Stimulated activated CD4-positive, alpha-beta T cell treated with anti-CD3 and anti-CD28 coated beads, Interleukin-12 subunit alpha, Interleukin-12 subunit beta, amount 100 ng/mL, for 48 hours (primary cell): ENCODE data around the gene MALRD1.

Source experiments
- DNase-seq, 3 donors: peaks; one replicate each; pipeline ENCODE4 v3.0.0-alpha.2; 2020; ENCODE audit warnings: low read depth in 2 of 3, low spot score in 1 of 3

MALRD1 gene

DNA sequence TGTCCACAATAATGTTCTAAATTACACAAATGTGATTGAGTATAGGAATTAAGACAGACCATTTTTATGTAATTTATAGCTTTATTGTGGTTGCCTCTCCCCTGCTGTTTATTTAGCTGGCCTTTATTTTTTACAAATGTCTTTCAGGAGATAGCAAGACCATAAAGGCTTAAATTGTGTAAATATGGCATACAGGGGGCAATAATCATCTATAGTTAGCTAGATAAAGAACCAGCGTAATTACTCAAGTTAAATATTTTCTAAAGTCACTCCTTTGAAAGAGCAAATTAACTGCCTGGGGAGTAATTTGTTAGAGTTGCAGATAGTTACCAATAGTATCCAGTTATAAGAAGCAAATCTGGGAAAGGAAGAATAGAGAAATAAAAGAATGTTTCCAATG is at the start of gene MALRD1:
Gene MALRD1, plus strand, starts transcription at position 313 of the 400 bp plus-strand sequence. CDS start 138 bp downstream, outside the sequence.
- no peak for DNase-seq

DNA sequence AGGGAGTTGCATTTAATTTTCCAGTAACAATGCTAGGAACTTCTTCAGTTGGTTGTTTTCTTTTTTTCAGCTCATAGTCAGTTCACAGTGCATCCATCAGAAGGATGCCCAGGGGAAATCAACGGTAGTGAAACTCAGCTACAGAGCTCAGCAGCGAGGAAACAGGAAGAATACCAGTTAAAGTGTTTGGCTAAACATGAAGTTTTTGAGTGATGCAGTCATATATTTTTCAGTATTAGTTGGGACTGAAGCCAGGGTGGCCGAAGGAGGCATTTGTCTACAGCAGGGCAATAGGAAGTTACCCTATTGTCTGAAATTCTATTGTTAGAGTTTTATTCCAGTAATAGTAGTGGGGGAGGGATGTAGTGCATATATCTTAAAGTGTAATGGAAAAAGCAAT is 45.3 kb upstream of the MALRD1 start:
- no peak for DNase-seq

DNA sequence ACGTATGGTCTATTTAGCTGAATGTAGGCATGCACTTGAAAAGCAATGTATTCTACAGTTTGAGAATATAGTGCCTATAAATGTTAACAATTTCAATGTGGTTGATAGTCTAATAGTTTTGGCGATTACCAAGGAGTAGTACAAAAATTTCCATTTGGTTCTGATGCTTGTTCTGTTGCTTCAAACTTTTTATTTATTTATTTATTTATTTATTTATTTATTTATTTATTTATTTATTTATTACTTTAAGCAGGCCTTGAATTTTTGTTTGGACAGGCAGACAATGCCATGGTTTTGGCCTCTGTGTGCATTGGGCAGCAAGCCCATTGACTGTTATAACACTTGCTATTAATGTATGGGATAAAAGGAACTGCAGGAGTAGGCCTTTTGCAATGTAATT is 36.5 kb upstream of the MALRD1 start:
- no peak for DNase-seq

DNA sequence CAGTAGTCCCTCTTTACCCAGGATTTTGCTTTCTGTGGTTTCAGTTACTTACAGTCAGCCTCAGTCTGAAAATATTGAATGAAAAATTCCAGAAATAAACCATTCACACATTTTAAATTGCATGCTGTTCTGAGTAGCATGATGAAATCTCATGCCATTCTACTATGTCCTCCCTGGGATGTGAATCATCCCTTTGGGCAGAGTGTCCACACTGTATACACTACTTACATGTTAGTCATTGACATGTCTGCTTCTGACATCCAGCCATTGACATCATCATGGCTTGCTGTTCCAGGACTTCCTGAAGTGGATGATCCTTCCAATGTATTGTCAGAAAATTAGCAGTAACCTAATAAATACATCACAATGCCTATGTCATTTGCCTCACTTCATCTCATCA is 34.6 kb upstream of the MALRD1 start:
- no peak for DNase-seq

DNA sequence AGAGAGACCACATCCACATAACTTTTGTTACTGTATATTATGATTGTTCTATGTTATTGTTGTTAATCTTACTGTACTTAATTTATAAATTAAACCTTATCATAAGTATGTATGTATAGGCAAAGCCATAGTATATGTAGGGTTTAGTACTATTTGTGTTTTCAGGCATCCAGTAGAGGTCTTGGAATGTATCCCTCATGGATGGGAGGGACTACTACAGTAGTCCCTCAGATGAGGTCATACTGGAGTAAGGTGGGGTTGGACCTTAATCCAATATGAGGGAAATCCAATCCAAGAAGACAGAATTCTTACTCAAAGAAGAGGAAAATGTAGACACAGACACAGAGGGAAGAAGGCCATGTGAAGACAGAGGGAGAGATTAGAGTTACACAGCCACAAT is 34.1 kb upstream of the MALRD1 start:
- no peak for DNase-seq

DNA sequence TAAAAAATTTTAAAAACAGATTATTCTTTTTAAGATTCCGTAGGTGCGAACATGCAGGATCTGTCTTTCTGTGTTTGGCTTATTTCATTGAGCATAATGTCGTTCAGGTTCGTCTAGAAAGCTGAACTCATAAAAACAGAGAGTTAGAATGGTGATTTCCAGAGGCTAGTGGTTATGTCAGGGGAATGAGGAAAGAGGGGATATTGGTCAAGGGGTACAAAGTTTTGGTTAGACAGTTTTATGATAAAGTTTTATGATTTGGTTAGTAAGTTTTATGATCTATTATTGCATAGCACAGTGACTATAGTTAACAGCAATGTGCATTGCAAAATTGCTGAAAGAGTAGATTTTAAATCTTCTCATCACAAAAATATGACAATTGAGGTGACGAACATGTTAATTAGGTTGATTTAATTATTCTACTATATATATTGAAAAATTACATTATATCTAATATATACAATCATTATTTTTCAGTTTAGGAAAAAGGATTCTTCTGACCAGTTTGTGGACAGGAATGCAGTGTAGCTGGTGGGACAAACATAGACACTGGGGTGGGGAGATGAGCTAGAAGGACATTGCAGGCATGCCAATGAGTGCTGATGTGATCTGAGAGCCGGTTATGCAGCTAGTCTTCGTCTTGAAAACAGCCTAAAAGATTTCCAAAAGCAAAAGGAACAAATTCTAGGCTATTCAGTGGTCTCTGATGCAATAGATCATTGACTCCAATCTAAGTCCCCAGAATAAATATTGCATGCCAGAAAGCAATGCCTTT is 31.3 kb upstream of the MALRD1 start:
- DNase-seq = no peak

DNA sequence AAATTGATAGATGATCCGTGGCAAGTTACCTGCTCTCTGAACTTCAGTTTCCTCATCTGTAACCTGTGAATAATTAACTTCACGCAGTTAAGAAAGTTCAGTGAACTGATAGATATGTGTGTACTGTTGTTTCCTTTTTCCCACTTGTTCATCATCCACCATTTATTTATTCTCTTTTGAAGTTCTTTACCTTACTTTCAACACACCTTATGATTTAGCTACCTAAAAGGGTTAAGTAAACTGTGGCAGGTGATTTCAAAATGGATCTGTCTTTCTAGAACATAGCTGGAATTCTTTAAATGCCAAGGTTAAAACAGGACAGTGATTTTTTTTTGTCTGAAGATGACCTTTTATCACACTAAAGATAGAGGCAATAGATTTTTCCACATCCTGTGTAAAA is 27.4 kb upstream of the MALRD1 start:
- DNase-seq = no peak

DNA sequence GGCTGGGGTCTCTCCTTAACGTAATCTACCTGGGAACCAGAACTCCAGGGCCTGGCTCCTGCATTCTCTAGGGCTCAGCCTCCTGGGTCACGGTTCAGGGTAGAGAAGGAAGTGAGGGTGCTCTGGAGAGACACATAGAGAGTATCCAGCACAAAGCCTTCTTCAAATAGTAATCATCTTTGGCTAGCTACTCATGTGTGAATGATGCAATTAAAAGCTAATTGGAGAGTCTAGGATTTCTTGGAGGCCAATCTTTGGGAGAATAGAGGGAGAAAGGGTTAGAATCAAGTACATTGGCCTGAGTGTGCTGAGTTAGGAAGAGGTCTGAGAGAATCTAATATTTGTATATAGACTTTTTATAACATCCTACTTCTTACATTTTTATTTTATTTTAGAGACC is 24.0 kb upstream of the MALRD1 start:
- no peak for DNase-seq

DNA sequence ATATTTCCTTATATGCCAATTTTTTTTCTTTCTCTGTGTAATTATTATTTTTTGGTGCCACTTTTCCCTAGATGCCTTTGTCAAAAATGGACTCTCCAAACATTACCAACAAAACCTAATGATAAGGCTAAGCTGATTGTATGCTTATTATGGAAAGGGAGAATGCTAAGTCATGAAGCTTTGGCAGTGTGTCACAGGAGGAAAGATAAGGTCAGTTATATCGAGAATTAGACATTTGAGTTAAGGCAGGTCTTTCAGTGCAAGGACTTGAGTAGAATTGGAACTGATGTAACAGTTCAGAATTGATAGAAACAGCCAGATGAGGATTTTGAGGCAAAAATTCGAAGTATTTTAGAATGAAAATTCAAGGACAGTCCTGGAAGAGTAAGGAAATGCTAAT is 16.8 kb upstream of the MALRD1 start:
- DNase-seq = no peak

DNA sequence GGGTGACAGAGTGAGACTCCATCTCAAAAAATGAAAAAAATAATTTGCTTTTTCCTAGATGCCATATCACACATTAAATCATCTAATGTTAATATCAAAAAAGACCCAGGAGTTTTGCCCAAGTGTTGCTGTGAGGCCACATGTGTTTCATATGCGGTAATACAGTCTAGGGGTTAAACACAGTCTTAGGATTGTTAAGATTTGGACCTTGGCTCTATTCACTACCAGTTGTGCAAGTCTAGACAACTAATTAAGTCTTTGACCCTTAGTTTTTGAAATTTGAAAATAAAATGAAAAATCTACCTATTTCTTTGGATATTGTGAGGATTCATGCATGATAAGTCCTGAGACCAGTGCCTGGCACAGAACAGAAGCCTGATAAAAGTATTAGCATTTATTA is 14.9 kb upstream of the MALRD1 start:
- no peak for DNase-seq

DNA sequence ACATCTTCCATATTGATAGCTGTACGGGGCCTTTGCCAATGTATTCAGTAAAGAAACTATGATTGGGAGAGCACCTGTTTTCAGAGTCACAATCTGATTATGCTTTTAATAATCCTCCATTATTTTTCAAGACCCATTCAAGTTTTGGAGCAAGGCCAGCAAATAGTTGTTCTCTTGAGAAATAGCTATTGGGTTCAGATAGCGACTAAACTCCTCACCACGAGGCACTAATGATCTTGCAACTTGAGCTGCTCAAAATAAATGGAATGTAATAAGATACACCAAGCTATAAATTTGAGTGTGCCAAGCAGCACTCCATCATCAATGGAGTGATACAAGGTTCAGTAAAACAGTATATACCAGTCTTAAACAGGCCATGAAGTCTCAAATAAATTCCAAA is 7.4 kb upstream of the MALRD1 start:
- DNase-seq = no peak

DNA sequence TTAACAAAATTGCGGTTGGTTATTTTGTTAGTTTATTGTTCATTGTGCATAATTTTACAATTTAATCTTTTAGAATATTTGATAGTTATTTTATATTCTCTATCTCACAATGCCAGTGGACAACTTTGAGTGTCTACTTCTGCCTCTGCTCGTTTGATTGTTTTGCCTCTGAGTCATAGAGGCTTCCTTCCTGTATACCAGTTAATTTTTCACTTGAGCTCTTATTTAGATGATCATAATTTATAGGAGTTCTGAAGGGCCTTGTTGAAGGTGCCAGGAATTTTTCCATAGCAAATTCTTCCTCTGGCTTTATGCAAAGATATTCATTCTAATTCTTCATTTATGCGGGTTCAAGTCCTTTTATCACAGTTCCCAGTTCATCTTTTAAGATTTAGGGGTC is 5.2 kb upstream of the MALRD1 start:
- no peak for DNase-seq

DNA sequence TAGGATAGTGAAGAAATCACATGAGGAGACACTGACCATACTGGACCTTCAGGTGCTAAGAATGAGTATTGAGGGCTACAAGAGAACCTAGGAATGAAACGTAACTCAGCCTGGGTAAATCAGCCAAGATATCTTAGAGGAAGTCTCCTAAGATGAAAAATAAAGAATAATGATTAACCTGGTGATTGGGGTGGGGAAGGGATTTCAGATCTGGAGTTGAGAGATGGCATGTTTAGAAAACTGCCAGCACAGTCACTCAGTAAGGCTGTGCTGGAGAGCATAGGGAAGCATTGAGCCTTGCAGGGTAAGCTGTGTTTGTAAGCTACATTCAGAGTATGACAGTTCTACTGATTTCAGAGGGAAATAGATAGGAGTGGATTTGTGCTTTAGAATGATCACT is 1.9 kb upstream of the MALRD1 start:
- DNase-seq = no peak

DNA sequence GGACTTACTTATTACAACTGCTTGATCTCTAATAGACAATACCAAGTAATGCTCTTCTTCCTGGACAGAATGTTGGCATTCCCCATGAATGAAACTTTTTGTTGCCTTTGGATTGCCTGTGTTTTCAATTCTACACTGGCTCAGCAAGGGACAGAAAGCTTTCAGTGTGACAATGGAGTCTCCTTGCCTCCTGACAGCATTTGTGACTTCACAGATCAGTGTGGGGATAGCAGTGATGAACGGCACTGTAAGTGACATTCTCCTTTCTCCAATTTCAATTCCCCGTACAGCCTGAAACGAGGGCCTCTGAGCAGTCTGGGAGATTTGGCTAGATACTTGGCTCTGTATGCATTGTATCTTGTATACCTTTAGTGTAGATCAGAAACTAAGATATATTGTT is 290 bp downstream of the MALRD1 start:
- DNase-seq = no peak

DNA sequence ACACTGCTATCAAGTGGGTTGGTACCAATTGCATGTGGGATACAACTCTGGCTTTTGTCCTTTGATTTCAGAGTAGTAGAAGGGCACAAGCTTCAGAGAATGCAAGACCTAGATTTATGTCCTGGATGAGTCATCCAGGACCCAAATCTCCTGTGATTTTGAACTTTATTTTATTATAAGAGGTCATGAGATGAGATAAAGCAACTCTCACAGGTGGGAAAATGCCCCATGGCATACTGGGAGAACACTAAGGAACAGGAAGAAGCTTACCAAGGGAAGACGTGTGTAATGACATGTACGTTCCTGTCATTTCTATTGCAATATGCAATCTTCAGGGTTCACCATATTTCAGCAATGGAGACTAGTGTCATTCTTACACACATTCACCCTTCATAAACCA is 966 bp downstream of the MALRD1 start:
- no peak for DNase-seq

DNA sequence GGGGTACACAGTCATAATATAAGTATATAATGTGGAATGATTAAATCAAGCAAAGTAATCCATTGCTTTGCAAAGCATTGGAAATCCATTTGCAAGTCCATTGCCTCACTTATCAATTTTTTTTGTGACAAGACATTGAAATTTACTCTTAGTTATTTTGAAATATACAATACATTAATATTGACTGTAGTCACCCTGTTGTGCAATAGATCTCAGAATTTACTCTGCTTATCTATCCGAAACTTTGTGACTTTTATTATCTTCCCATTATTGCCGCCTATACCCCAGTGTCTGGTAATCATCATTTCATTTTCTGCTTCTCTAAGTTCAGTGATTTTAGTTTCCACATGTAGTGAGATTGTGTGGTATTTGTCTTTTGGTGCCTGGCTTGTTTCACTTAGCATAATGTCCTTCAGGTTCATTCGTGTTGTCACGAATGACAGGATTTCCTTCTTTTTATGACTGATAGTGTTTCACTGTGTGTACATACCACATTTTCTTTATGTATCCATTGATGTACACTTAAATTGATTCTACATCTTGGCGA is 5.8 kb downstream of the MALRD1 start:
- DNase-seq = no peak

DNA sequence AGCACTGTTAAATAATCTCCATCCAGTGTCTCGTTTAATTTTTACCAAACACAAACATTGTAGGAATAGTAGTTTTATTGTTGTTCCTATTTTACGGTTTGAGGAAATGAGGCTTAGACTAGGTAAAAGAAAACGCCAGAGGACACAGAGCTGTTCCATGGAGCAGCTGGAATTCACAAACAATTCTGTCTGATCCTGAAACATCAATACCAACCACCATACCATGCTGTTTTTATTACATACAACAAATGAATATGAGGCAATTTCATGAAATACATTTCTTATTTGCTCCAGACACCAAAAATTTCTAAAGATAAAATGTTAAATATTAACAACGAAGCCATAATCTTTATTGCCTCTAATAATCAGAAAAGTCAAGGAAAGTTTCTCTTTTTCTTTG is 9.4 kb downstream of the MALRD1 start:
- DNase-seq = no peak

DNA sequence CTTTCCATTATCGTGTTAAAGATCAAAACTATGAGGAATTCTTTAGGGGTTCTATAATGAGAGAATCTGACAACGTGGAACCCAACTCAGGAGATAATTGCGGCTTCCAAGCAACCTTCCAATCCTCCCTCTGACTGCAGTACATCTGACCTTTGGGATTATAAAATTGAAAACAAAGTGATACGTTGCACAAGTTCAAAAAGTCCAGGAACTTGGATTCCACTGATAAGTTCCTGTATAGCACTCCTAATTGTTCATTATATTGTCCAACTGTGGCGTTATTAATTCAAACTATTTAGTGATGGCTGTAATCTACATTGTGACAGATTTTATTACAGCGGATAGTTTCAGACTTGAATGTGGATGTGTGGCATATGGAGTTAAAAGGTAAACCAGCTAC is 15.4 kb downstream of the MALRD1 start:
- DNase-seq = no peak

DNA sequence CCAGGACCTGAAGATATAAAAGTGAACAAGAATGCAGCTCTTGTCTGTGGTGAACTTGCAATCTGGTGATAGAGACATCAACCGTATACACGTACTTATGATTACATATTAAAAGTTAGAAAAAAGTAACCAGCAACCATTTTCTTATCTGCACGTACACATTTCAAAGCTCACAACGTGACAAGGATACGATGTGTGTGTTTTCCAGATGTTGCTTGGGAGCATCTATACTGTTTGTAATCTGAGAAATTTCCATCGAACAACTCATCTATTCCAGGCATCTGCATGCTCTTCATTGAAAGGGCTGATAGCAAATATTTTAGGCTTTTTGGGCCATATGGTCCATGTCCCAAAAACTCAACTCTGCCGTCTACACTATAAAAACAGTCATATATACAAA is 23.3 kb downstream of the MALRD1 start:
- no peak for DNase-seq

DNA sequence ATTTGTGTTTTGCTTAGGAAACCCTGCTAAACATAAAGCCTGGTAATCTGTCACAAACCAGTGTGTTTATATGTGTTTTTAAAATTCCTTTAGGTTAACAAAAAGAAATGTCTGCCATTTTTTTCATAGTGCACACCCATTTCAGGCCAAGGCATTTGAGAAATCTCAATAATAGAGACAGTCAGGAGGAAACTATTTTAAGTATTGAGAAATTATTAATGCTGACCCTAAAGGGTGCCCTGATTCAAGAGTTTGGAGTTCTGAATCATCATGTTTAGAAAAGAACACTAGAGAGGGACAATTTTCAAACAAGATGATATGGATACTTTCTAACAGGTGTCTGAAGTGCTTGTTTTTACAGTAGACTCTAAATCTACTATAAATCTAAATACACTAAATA is 28.7 kb downstream of the MALRD1 start:
- no peak for DNase-seq

DNA sequence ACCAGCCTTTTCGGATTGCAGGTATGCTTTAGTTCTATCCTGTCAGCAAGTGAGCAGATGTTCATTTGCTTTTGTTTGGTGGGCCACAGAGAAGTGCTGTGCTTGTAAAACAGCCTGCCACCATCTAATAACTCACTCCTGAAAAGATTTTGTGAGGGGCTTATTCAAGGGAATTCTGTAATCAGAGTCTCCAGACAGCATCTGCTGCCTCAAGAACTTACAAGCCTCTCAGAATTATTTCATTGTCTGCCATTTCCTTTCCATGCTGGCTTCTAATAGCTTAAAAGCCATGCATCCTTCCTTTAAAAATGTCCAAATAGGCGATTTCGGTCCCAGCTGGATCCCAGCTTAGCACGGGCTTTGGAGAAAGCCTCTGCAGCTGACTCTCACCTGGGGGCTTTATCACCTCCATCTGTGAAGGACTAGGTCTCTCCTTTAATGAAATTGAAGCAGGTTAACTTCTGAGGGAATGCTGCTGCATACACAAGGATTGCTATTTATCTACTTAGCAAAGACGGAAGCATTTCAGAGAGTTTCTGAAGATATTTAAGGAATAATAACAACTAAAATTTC is 48.0 kb downstream of the MALRD1 start:
- DNase-seq = no peak

DNA sequence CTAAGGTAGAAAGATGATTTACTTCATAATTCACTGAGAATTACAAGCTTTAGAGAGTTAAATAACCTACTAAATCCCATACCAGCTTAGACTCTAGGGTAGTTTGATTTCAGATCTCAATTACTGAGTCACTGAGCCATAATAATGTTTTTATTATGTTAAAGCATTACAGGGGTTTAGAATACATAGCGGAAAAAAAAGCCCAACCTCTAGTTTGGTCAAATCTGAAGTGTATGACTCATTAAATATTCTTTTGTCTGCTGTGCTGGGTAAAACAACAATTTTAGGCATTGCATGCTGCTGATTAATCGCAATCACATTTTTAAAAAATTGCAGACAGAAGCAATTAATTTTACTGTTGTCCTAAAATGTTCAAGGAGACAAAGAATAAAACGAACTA is 48.5 kb downstream of the MALRD1 start:
- DNase-seq = no peak

DNA sequence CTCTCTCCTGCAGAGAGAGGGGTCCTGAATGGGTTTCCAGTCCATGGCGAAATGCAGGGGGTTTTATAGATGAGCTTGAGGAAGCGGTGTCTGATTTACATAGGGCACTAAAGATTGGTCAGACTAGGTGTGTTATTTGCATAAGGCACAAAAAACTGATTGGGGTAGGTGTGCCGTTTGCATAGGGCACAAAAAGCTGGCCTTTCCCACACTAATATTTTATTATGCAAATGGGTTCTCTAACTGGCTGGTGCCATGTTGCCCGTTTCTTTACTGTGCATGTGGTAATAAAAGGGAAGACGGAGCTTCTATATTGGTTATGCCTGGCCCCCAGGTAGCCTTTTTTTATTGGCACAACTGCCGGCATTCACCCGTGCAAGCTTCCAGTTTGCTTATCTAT is 50.2 kb downstream of the MALRD1 start:
- DNase-seq = no peak
